Body of pancreas (tissue), 4 donors: ENCODE measurements around the gene C9orf57.

Experiments
- CTCF ChIP-seq, 7 experiments: fragments of 450-650 bp in 4 of 7; fragments of 200-600 bp in 3 of 7; sonication (generic) in 3 of 7; IDR thresholded peaks; one replicate each; pipeline ENCODE4 v1.5.1; 2016 to 2019; ENCODE audit warnings: antibody characterized with exemption in 7 of 7
- POLR2A ChIP-seq, 3 donors: fragments of 450-650 bp; IDR thresholded peaks; one replicate each; pipeline ENCODE4 v1.6.1; 2016; ENCODE audit warnings: antibody characterized with exemption in 3 of 3, mild to moderate bottlenecking in 2 of 3

GRCh38 chr9:72048850-72049249 is 11.6 kb downstream of the C9orf57 start:
- TF ChIP-seq POLR2A (IDR thresholded peaks at IDR 0.05) (no peak), CTCF (IDR thresholded peaks at IDR 0.05) (no peak)
